Vagina (tissue), 2 donors: ENCODE results near the gene ACSF2.

Experiments
- POLR2A ChIP-seq, 2 donors: fragments of 450-650 bp; IDR thresholded peaks; one replicate each; pipeline ENCODE4 v1.6.1; 2017; ENCODE audit warnings: antibody characterized with exemption in 2 of 2, mild to moderate bottlenecking in 2 of 2, moderate library complexity in 2 of 2
- POLR2AphosphoS5 ChIP-seq, 2 donors: sonication (generic); formaldehyde crosslinking; IDR thresholded peaks; one replicate each; pipeline ENCODE4 v1.9.0; 2017; ENCODE audit warnings: antibody characterized with exemption in 2 of 2, mild to moderate bottlenecking in 2 of 2, low read depth in 1 of 2; ENCODE audit not compliant: insufficient read depth in 1 of 2
- TF ChIP-seq, protein P1 (sequence below), 3 experiments: fragments of 450-650 bp in 2 of 3; fragments of 200-600 bp in 1 of 3; sonication (generic) in 1 of 3; IDR thresholded peaks; one replicate each; pipeline ENCODE4 v1.5.1; 2017 to 2019; ENCODE audit warnings: antibody characterized with exemption in 3 of 3, mild to moderate bottlenecking in 2 of 3, moderate library complexity in 2 of 3

DNA sequence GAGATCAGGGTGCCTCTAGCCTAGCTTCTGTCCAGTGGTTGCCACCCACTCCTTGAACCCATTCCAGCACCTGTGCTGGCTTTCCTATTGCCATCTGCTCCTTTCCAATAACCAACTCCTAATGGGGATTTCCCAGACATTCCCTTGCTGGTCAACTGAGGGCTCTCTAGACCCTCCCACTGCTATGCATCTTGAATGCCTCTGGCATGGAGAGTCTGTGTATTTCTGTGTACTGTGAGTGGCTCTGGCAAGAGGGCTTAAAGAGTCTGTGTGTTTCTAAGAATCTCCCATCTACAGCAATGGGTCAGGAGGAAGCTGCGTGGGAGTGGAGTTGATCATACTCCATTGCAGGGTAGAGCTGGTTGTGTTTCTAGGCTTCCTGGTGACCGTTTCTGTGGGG, 95.5 kb downstream of the ACSF2 start:
- TF ChIP-seq, protein P1, sequence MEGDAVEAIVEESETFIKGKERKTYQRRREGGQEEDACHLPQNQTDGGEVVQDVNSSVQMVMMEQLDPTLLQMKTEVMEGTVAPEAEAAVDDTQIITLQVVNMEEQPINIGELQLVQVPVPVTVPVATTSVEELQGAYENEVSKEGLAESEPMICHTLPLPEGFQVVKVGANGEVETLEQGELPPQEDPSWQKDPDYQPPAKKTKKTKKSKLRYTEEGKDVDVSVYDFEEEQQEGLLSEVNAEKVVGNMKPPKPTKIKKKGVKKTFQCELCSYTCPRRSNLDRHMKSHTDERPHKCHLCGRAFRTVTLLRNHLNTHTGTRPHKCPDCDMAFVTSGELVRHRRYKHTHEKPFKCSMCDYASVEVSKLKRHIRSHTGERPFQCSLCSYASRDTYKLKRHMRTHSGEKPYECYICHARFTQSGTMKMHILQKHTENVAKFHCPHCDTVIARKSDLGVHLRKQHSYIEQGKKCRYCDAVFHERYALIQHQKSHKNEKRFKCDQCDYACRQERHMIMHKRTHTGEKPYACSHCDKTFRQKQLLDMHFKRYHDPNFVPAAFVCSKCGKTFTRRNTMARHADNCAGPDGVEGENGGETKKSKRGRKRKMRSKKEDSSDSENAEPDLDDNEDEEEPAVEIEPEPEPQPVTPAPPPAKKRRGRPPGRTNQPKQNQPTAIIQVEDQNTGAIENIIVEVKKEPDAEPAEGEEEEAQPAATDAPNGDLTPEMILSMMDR (IDR thresholded peaks at IDR 0.05) = no peak
- TF ChIP-seq POLR2A (IDR thresholded peaks at IDR 0.05) (no peak), POLR2AphosphoS5 (IDR thresholded peaks at IDR 0.05; ENCODE audit: insufficient read depth in 1 of 2, low read depth in 1 of 2) (no peak)
